Measurements from ENCODE around the gene DCAF5.

Gene DCAF5

GRCh38 chr14:69012256-69012953, 140.5 kb downstream of the DCAF5 start:
- Histone ChIP-seq H3K79me2 (ENCODE audit: low read length) (no peaks in the 10 kb centered on the region), H3K9ac (ENCODE audit: low read length) (no peak overlapping the region), H3K27ac (ENCODE audit: low read length) (no peak overlapping the region), H2AFZ (ENCODE audit: low read length) (no peak overlapping the region), H3K4me3 (ENCODE audit: low read length) (no peak overlapping the region), H3K9me2 (replicated peaks; ENCODE audit: insufficient read depth, low read length) (no peaks in the 10 kb centered on the region), H3F3A (ENCODE audit: insufficient read depth, low read length) (no peaks in the 10 kb centered on the region), H3K27me3 (replicated peaks; ENCODE audit: insufficient read depth, low read length) (no peaks in the 10 kb centered on the region), H3K36me3 (replicated peaks; ENCODE audit: insufficient read depth, low read length) (no peaks in the 10 kb centered on the region), H4K20me1 (ENCODE audit: insufficient read depth, low read length) (no peaks in the 10 kb centered on the region), H3K9me3 (replicated peaks; ENCODE audit: insufficient read depth, low read length) (no peaks in the 10 kb centered on the region), H3K4me2 (ENCODE audit: low read depth, low read length) (no peak overlapping the region), H3K4me1 (ENCODE audit: low read length) (no peaks in the 10 kb centered on the region)
- TF ChIP-seq CTCF (IDR thresholded peaks at IDR 0.05; ENCODE audit: low read length) (no peak), EZH2 (optimal IDR thresholded peaks at IDR 0.05; ENCODE audit: low read depth, low read length) (no peak), EZH2phosphoT487 (IDR thresholded peaks at IDR 0.05; ENCODE audit: low read length) (no peak)
- DNase-seq = no peak

GRCh38 chr14:69010648-69011047, 142.3 kb downstream of the DCAF5 start:
- H3K9ac ChIP-seq (ENCODE audit: low read length) = no peak overlapping the region
- no peaks in the 10 kb centered on the region for H3K27me3 ChIP-seq (replicated peaks; ENCODE audit: insufficient read depth, low read length)
- H4K20me1 ChIP-seq (ENCODE audit: insufficient read depth, low read length) = no peaks in the 10 kb centered on the region
- H3K4me1 ChIP-seq (ENCODE audit: low read length) = no peaks in the 10 kb centered on the region
- DNase-seq = no peak
- H3K9me3 ChIP-seq (replicated peaks; ENCODE audit: insufficient read depth, low read length) = no peaks in the 10 kb centered on the region
- H3K4me2 ChIP-seq (ENCODE audit: low read depth, low read length) = no peak overlapping the region
- no peaks in the 10 kb centered on the region for H3K9me2 ChIP-seq (replicated peaks; ENCODE audit: insufficient read depth, low read length)
- H3K4me3 ChIP-seq (ENCODE audit: low read length) = no peak overlapping the region
- no peaks in the 10 kb centered on the region for H3F3A ChIP-seq (ENCODE audit: insufficient read depth, low read length)
- H2AFZ ChIP-seq (ENCODE audit: low read length) = no peak overlapping the region
- no peak overlapping the region for H3K27ac ChIP-seq (ENCODE audit: low read length)
- TF ChIP-seq CTCF (IDR thresholded peaks at IDR 0.05; ENCODE audit: low read length) (no peak), EZH2 (optimal IDR thresholded peaks at IDR 0.05; ENCODE audit: low read depth, low read length) (no peak), EZH2phosphoT487 (IDR thresholded peaks at IDR 0.05; ENCODE audit: low read length) (no peak)
- no peaks in the 10 kb centered on the region for H3K79me2 ChIP-seq (ENCODE audit: low read length)
- no peaks in the 10 kb centered on the region for H3K36me3 ChIP-seq (replicated peaks; ENCODE audit: insufficient read depth, low read length)

- H3F3A ChIP-seq (ENCODE audit: insufficient read depth, low read length) = no peaks in the 10 kb centered on the region
- no peak overlapping the region for H3K9ac ChIP-seq (ENCODE audit: low read length)
- H2AFZ ChIP-seq (ENCODE audit: low read length) = no peak overlapping the region
- no peak overlapping the region for H3K4me3 ChIP-seq (ENCODE audit: low read length)
- no peaks in the 10 kb centered on the region for H3K36me3 ChIP-seq (replicated peaks; ENCODE audit: insufficient read depth, low read length)
- no peaks in the 10 kb centered on the region for H3K9me3 ChIP-seq (replicated peaks; ENCODE audit: insufficient read depth, low read length)
- no peaks in the 10 kb centered on the region for H3K9me2 ChIP-seq (replicated peaks; ENCODE audit: insufficient read depth, low read length)
- TF ChIP-seq EZH2phosphoT487 (IDR thresholded peaks at IDR 0.05; ENCODE audit: low read length) (no peak), EZH2 (optimal IDR thresholded peaks at IDR 0.05; ENCODE audit: low read depth, low read length) (no peak), CTCF (IDR thresholded peaks at IDR 0.05; ENCODE audit: low read length) (no peak)
- H3K4me2 ChIP-seq (ENCODE audit: low read depth, low read length) = no peak overlapping the region
- H3K4me1 ChIP-seq (ENCODE audit: low read length) = no peaks in the 10 kb centered on the region
- no peaks in the 10 kb centered on the region for H3K27me3 ChIP-seq (replicated peaks; ENCODE audit: insufficient read depth, low read length)
- no peaks in the 10 kb centered on the region for H4K20me1 ChIP-seq (ENCODE audit: insufficient read depth, low read length)
- no peaks in the 10 kb centered on the region for H3K79me2 ChIP-seq (ENCODE audit: low read length)
- DNase-seq = no peak
- H3K27ac ChIP-seq (ENCODE audit: low read length) = no peak overlapping the region
Observed at GRCh38 chr14:69008421-69008884, 144.5 kb downstream of the DCAF5 start.

Measured in MM.1S (cell line).